OCI-LY7 (cell line): ENCODE measurements around the gene RGS10. TPM values are rescaled to one million over a fixed set of nuclear protein-coding genes. Genes with fewer than 3 reads are reported as not detected.

Source experiments
- BruUV-seq: library from RNA; stranded (reverse); fragments of 400-500 nt; replicated peaks from 2 replicates; lab custom pipeline; 2021; lab: Mats Ljungman, UMichigan
- CTCF ChIA-PET: fragments of 300-600 bp; sonication (Branson Sonifier 250); formaldehyde crosslinking; loops from one replicate; lab custom pipeline; 2022; ENCODE audit warnings: antibody characterized with exemption; ENCODE audit not compliant: unreplicated experiment; lab: Charles Lee
- POLR2A ChIA-PET: fragments of 300-600 bp; sonication (Branson Sonifier 250); formaldehyde crosslinking; loops from one replicate; lab custom pipeline; 2022; ENCODE audit warnings: antibody characterized with exemption; lab: Charles Lee
- DNase-seq: peaks from one replicate; pipeline ENCODE4 v3.0.0-alpha.2; 2015; ENCODE audit warnings: low spot score
- H2AFZ ChIP-seq: fragments of 200-600 bp; sonication (generic), shearing (Covaris generic); 2 replicates; pipeline ENCODE4 v1.6.1; 2014; ENCODE audit warnings: mild to moderate bottlenecking, antibody characterized with exemption, low read length, moderate library complexity
- H3K27ac ChIP-seq: fragments of 200-600 bp; sonication (generic); 2 replicates; pipeline ENCODE4 v1.5.1; 2014; ENCODE audit warnings: mixed run types, low read depth, mild to moderate bottlenecking, moderate library complexity, low read length, inconsistent platforms; ENCODE audit not compliant: poor library complexity, severe bottlenecking
- H3K36me3 ChIP-seq: fragments of 200-600 bp; sonication (generic); 2 replicates; pipeline ENCODE4 v1.6.1; 2014; ENCODE audit warnings: mild to moderate bottlenecking, antibody characterized with exemption, low read length, moderate library complexity, mixed read lengths; ENCODE audit not compliant: insufficient read depth
- H3K4me1 ChIP-seq: fragments of 200-600 bp; sonication (generic); 2 replicates; pipeline ENCODE4 v1.5.1; 2014; ENCODE audit warnings: mild to moderate bottlenecking, low read length; ENCODE audit not compliant: insufficient read depth, poor library complexity, severe bottlenecking
- H3K4me2 ChIP-seq: fragments of 200-600 bp; sonication (generic); 2 replicates; pipeline ENCODE4 v1.6.1; 2014; ENCODE audit warnings: mild to moderate bottlenecking, low read length
- H3K4me3 ChIP-seq: fragments of 200-600 bp; sonication (generic); 2 replicates; pipeline ENCODE4 v1.5.1; 2014; ENCODE audit warnings: mild to moderate bottlenecking, low read depth, low read length; ENCODE audit not compliant: poor library complexity, severe bottlenecking
- H3K79me2 ChIP-seq: fragments of 200-600 bp; sonication (generic); 2 replicates; pipeline ENCODE4 v1.6.1; 2016; ENCODE audit warnings: low read depth, mild to moderate bottlenecking, low read length, moderate library complexity, mixed read lengths; ENCODE audit not compliant: insufficient read depth
- H3K9me2 ChIP-seq: fragments of 200-600 bp; sonication (generic); 2 replicates; pipeline ENCODE4 v1.6.1; 2016; ENCODE audit warnings: mild to moderate bottlenecking, low read length, mixed read lengths; ENCODE audit not compliant: insufficient read depth
- H3K9me3 ChIP-seq: fragments of 200-600 bp; sonication (generic); 2 replicates; pipeline ENCODE4 v1.6.1; 2014; ENCODE audit warnings: mild to moderate bottlenecking, mixed run types, low read length, mixed read lengths
- H4K20me1 ChIP-seq: fragments of 200-600 bp; sonication (generic); 2 replicates; pipeline ENCODE4 v1.6.1; 2014; ENCODE audit warnings: mild to moderate bottlenecking, antibody characterized with exemption, low read length, moderate library complexity, mixed read lengths; ENCODE audit not compliant: insufficient read depth
- EZH2phosphoT487 ChIP-seq: fragments of 200-600 bp; sonication (generic); IDR thresholded peaks from 2 replicates; pipeline ENCODE4 v1.6.1; 2018; ENCODE audit warnings: low read depth, borderline replicate concordance, mild to moderate bottlenecking, mixed run types, antibody characterized with exemption, low read length, moderate library complexity, mixed read lengths
- intact Hi-C: fragments of 100-400 bp; cut with micrococcal nuclease; formaldehyde crosslinking; loops from one replicate; pipeline ENCODE4 v1.10.0; 2022; ENCODE audit not compliant: unreplicated experiment
- total RNA-seq, 2 experiments: library from RNA; depleted of rRNA in 1 of 2; stranded (reverse); fragments of >200 nt in 1 of 2; shearing (Covaris generic) in 1 of 2; gene quantifications; 2 replicates each; pipeline ENCODE4 v1.2.3, GENCODE V29; 2014 to 2022
- TF ChIP-seq, protein P1 (sequence below): fragments of 200-600 bp; sonication (generic); conservative IDR thresholded peaks from 2 replicates; pipeline ENCODE4 v1.5.1; 2014; ENCODE audit warnings: mild to moderate bottlenecking, antibody characterized with exemption, low read length, moderate library complexity, mixed read lengths

The RGS10 gene
- total RNA-seq, 2 experiments from 2014 or later = 22.5 to 45.2 TPM

DNA sequence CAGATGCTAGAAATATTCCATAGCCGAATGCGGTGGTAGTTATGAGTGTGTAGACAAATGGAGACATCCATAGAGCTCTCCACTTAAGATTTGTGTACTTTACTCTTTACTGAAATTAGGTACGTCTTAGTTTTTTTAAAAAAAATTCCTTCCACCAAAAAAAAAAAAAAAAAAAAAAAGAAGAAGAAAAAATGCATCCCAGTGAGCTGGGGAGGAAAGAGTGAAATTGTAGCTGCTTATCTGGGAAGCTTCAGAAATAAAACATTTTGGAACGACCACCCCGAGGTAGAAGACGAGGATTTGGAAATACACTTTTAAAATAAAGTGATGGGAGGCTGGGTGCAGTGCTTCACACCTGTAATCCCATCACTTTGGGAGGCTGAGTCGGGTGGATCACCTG, 53.8 kb downstream of the RGS10 start:
- Histone ChIP-seq H3K4me2 (no peak overlapping the region), H3K4me1 (peaks cover 10% of the 10 kb centered on the region), H2AFZ (peak overlapping the region; percentile 77; the same call in 1 of the 2 replicates), H3K27ac (no peak overlapping the region), H3K36me3 (no peaks in the 10 kb centered on the region), H3K4me3 (no peak overlapping the region), H4K20me1 (no peaks in the 10 kb centered on the region), H3K79me2 (no peaks in the 10 kb centered on the region), H3K9me3 (no peaks in the 10 kb centered on the region), H3K9me2 (no peaks in the 10 kb centered on the region)
- ChIA-PET POLR2A (interaction anchor here (0.6 to 2.9 kb wide), 14 partner anchors 8 to 763 kb away, joined by 3 to 31 read pairs (median 4); partner anchors contain the start of genes GRK5 and RGS10), CTCF (interaction anchor here (0.6 kb wide), 2 partner anchors 10 to 184 kb away, joined by 3 read pairs; no protein-coding TSS in a partner anchor)
- TF ChIP-seq, protein P1, sequence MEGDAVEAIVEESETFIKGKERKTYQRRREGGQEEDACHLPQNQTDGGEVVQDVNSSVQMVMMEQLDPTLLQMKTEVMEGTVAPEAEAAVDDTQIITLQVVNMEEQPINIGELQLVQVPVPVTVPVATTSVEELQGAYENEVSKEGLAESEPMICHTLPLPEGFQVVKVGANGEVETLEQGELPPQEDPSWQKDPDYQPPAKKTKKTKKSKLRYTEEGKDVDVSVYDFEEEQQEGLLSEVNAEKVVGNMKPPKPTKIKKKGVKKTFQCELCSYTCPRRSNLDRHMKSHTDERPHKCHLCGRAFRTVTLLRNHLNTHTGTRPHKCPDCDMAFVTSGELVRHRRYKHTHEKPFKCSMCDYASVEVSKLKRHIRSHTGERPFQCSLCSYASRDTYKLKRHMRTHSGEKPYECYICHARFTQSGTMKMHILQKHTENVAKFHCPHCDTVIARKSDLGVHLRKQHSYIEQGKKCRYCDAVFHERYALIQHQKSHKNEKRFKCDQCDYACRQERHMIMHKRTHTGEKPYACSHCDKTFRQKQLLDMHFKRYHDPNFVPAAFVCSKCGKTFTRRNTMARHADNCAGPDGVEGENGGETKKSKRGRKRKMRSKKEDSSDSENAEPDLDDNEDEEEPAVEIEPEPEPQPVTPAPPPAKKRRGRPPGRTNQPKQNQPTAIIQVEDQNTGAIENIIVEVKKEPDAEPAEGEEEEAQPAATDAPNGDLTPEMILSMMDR = no peak
- no peak for TF ChIP-seq EZH2phosphoT487
- no TSS peak for BruUV-seq
- no peak for DNase-seq
- intact Hi-C loops = loop anchor here (1.0 to 2.0 kb wide), 5 partner anchors 46 to 289 kb away; no protein-coding TSS in a partner anchor

DNA sequence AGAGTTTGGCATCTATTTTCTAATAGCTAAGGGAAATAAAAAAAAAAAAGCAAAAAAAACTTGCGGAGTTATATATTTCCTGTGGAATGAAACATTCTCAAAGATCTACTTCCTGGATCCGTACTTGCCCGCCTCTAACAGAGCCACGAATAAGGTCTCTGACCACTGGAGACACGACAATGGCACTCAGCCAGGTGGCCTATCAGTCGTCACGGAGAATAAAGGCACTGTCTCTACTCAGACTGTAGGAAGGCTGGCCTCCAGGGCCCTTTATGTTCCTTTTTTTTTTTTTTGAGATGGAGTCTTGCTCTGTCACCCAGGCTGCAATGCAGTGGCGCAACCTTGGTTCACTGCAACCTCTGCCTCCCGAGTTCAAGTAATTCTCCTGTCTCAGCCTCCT, 58.7 kb downstream of the RGS10 start:
- Histone ChIP-seq H3K27ac (no peak overlapping the region), H3K36me3 (no peaks in the 10 kb centered on the region), H3K9me2 (no peaks in the 10 kb centered on the region), H3K79me2 (no peaks in the 10 kb centered on the region), H4K20me1 (no peaks in the 10 kb centered on the region), H3K9me3 (no peaks in the 10 kb centered on the region), H2AFZ (no peak overlapping the region), H3K4me3 (no peak overlapping the region), H3K4me1 (peaks cover 12% of the 10 kb centered on the region), H3K4me2 (no peak overlapping the region)
- no peak for TF ChIP-seq EZH2phosphoT487
- TF ChIP-seq, protein P1 = no peak
- no peak for DNase-seq
- no TSS peak for BruUV-seq
- ChIA-PET POLR2A (interaction anchor here (0.6 kb wide), 1 partner anchor 323 kb away, joined by 4 read pairs; no protein-coding TSS in a partner anchor), CTCF (no interaction called here)
- intact Hi-C loops = no loop called here

DNA sequence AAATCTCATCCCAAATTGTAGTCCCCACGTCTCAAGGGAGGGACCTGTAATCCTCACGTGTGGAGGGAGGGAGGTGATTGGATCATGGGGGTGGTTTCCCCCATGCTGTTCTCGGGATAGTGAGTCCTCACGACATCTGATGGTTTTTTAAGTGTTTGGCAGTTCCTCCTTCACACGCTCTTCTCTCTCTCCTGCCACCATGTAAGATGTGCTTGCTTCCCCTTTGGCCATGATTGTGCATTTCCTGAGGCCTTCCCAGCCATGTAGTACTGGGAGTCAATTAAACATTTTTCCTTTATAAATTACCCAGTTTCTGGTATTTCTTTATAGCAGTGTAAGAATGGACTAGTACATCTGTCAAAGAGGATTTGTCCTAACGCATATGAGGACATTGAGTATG, 59.5 kb downstream of the RGS10 start:
- Histone ChIP-seq H3K79me2 (no peaks in the 10 kb centered on the region), H3K36me3 (no peaks in the 10 kb centered on the region), H3K4me3 (no peak overlapping the region), H3K27ac (no peak overlapping the region), H3K9me3 (no peaks in the 10 kb centered on the region), H3K4me1 (peaks cover 19% of the 10 kb centered on the region), H2AFZ (no peak overlapping the region), H3K4me2 (no peak overlapping the region), H4K20me1 (no peaks in the 10 kb centered on the region), H3K9me2 (no peaks in the 10 kb centered on the region)
- ChIA-PET POLR2A (no interaction called here), CTCF (no interaction called here)
- BruUV-seq = no TSS peak
- no peak for TF ChIP-seq EZH2phosphoT487
- TF ChIP-seq, protein P1 = no peak
- DNase-seq = no peak
- intact Hi-C loops = no loop called here
